HEK293 (cell line): ENCODE measurements around the gene GBP3.

Source experiments
- CTCF ChIA-PET: fragments of 350-600 bp; formaldehyde crosslinking; extraction: SDS; loops from one replicate; lab custom pipeline; 2021; ENCODE audit warnings: antibody characterized with exemption; lab: Yijun Ruan, JAX
- POLR2A ChIA-PET: fragments of 300-600 bp; formaldehyde crosslinking; extraction: SDS; loops from one replicate; lab custom pipeline; 2020; ENCODE audit warnings: antibody characterized with exemption, inconsistent platforms; lab: Yijun Ruan, JAX
- H3K27ac ChIP-seq: fragments of 200-500 bp; sonication (Bioruptor generic); 2 replicates; pipeline ENCODE4 v1.5.1; 2014; ENCODE audit warnings: low read depth, low read length, control low read depth, inconsistent platforms; ENCODE audit errors: extremely low read depth
- H3K36me3 ChIP-seq, 2 experiments: fragments of 200-500 bp in 1 of 2; sonication (Bioruptor generic) in 1 of 2; 1 replicate in 1 of 2; 2 replicates in 1 of 2; pipeline ENCODE4 v1.5.1; 2014 to 2017; ENCODE audit warnings: inconsistent platforms in 2 of 2, low read length in 2 of 2; ENCODE audit not compliant: control insufficient read depth in 2 of 2, insufficient read depth in 1 of 2
- H3K4me1 ChIP-seq: fragments of 200-500 bp; sonication (Bioruptor generic); 2 replicates; pipeline ENCODE4 v1.5.1; 2014; ENCODE audit warnings: mild to moderate bottlenecking, low read length, inconsistent platforms; ENCODE audit not compliant: control insufficient read depth, insufficient read depth
- H3K4me3 ChIP-seq: 2 replicates; pipeline ENCODE4 v1.5.1; 2011; ENCODE audit warnings: low read depth, mild to moderate bottlenecking, control low read depth, low read length, moderate library complexity
- H3K9me3 ChIP-seq: fragments of 200-500 bp; sonication (Bioruptor generic); 2 replicates; pipeline ENCODE4 v1.5.1; 2014; ENCODE audit warnings: low read depth, low read length, inconsistent platforms; ENCODE audit not compliant: control insufficient read depth, insufficient read depth
- ATF2 ChIP-seq: fragments of 450-650 bp; formaldehyde crosslinking; IDR thresholded peaks from 2 replicates; pipeline ENCODE4 v1.5.1; 2016; ENCODE audit warnings: missing biosample characterization, missing genetic modification characterization, low read depth
- CTCF ChIP-seq: fragments of 450-650 bp; formaldehyde crosslinking; IDR thresholded peaks from 2 replicates; pipeline ENCODE4 v1.5.1; 2016; ENCODE audit warnings: missing biosample characterization, missing genetic modification characterization
- MZF1 ChIP-seq: fragments of 450-650 bp; formaldehyde crosslinking; IDR thresholded peaks from 2 replicates; pipeline ENCODE4 v1.5.1; 2017; ENCODE audit warnings: missing biosample characterization, missing genetic modification characterization, borderline replicate concordance
- ZNF2 ChIP-seq: fragments of 450-650 bp; formaldehyde crosslinking; IDR thresholded peaks from 2 replicates; pipeline ENCODE4 v1.5.1; 2016; ENCODE audit warnings: missing biosample characterization, missing genetic modification characterization
- ZNF223 ChIP-seq: fragments of 450-650 bp; formaldehyde crosslinking; IDR thresholded peaks from 2 replicates; pipeline ENCODE4 v1.5.1; 2016; ENCODE audit warnings: missing biosample characterization, missing genetic modification characterization
- ZNF274 ChIP-seq, 2 experiments: fragments of 200-500 bp in 1 of 2; fragments of 450-650 bp in 1 of 2; sonication (Bioruptor generic) in 1 of 2; formaldehyde crosslinking in 1 of 2; IDR thresholded peaks; 2 replicates each; pipeline versions ENCODE4 v1.5.1 to v1.6.1; 2014 to 2016; ENCODE audit warnings: borderline replicate concordance in 1 of 2, inconsistent platforms in 1 of 2, low read length in 1 of 2, missing biosample characterization in 1 of 2, missing genetic modification characterization in 1 of 2
- ZNF292 ChIP-seq: fragments of 450-650 bp; formaldehyde crosslinking; IDR thresholded peaks from 2 replicates; pipeline ENCODE4 v1.5.1; 2016; ENCODE audit warnings: low read depth, missing biosample characterization, missing genetic modification characterization, borderline replicate concordance
- ZNF426 ChIP-seq: fragments of 450-650 bp; formaldehyde crosslinking; IDR thresholded peaks from 2 replicates; pipeline ENCODE4 v1.5.1; 2017; ENCODE audit warnings: missing biosample characterization, missing genetic modification characterization, mild to moderate bottlenecking, inconsistent platforms, moderate library complexity
- ZNF449 ChIP-seq: fragments of 450-650 bp; formaldehyde crosslinking; IDR thresholded peaks from 2 replicates; pipeline ENCODE4 v1.5.1; 2017; ENCODE audit warnings: missing biosample characterization, mild to moderate bottlenecking, missing genetic modification characterization, moderate library complexity
- ZNF529 ChIP-seq: fragments of 450-650 bp; formaldehyde crosslinking; IDR thresholded peaks from 2 replicates; pipeline ENCODE4 v1.5.1; 2017; ENCODE audit warnings: missing genetic modification characterization, missing biosample characterization; ENCODE audit not compliant: insufficient replicate concordance
- ZNF555 ChIP-seq: fragments of 450-650 bp; formaldehyde crosslinking; conservative IDR thresholded peaks from 2 replicates; pipeline ENCODE4 v1.5.1; 2017; ENCODE audit warnings: missing biosample characterization, mild to moderate bottlenecking, missing genetic modification characterization, inconsistent platforms
- ZNF777 ChIP-seq: fragments of 450-650 bp; formaldehyde crosslinking; IDR thresholded peaks from 2 replicates; pipeline ENCODE4 v1.5.1; 2017; ENCODE audit warnings: missing biosample characterization, missing genetic modification characterization, borderline replicate concordance
- ZSCAN18 ChIP-seq: fragments of 450-650 bp; formaldehyde crosslinking; IDR thresholded peaks from 2 replicates; pipeline ENCODE4 v1.5.1; 2016; ENCODE audit warnings: missing biosample characterization, missing genetic modification characterization

GBP3 gene

GRCh38 chr1:88998716-88999115 is 23.9 kb downstream of the GBP3 start (continued):
- TF ChIP-seq CTCF, result 0 out of 2 replicates have a peak, but pooled peaks have one; percentile 13
- TF ChIP-seq ATF2 (tag by site-specific recombination), result no peak
- no peak for TF ChIP-seq MZF1 (tag by site-specific recombination)
- no peak for TF ChIP-seq ZNF223 (tag by site-specific recombination)

GRCh38 chr1:88990426-88990825 is 32.2 kb downstream of the GBP3 start:
- H3K4me1 ChIP-seq, result peaks cover 5% of the 10 kb centered on the region
- TF ChIP-seq ZNF274 (IDR thresholded peaks at IDR 0.05; ENCODE audit: low read length) (no peak), ZNF274 (tag by site-specific recombination; IDR thresholded peaks at IDR 0.05; ENCODE audit: borderline replicate concordance) (no peak), ZSCAN18 (no peak), ZNF292 (tag by site-specific recombination) (no peak), ZNF529 (tag by site-specific recombination) (no peak), ZNF555 (tag by site-specific recombination) (no peak)
- CTCF ChIA-PET, result interaction anchor here (0.6 to 1.2 kb wide), 3 partner anchors 16 to 368 kb away, joined by 3 to 6 read pairs (median 3); no protein-coding TSS in a partner anchor
- no peak overlapping the region for H3K4me3 ChIP-seq
- POLR2A ChIA-PET, result no interaction called here
- H3K27ac ChIP-seq, result no peak overlapping the region
- H3K9me3 ChIP-seq, result no peaks in the 10 kb centered on the region
- H3K36me3 ChIP-seq, result peaks cover 7 to 28% of the 10 kb centered on the region in 2 experiments; a peak in 2 of 3 replicates

GRCh38 chr1:88985692-88986091 is 37.0 kb downstream of the GBP3 start:
- Histone ChIP-seq H3K36me3 (peaks cover 7 to 51% of the 10 kb centered on the region in 2 experiments; a peak in 2 of 3 replicates), H3K4me1 (peaks cover 10% of the 10 kb centered on the region), H3K27ac (peak overlapping the region; percentile 55), H3K9me3 (no peaks in the 10 kb centered on the region), H3K4me3 (no peak overlapping the region)
- CTCF ChIA-PET, result interaction anchor here (0.8 to 2.6 kb wide), 4 partner anchors 11 to 521 kb away, joined by 3 to 24 read pairs (median 8); no protein-coding TSS in a partner anchor
- TF ChIP-seq ZNF426 (tag by site-specific recombination), result no peak
- TF ChIP-seq ZNF2 (tag by site-specific recombination), result no peak
- TF ChIP-seq ZNF777 (tag by site-specific recombination), result no peak
- TF ChIP-seq ZNF449 (tag by site-specific recombination), result peak; percentile 87
- POLR2A ChIA-PET, result interaction anchor here (0.6 kb wide), 1 partner anchor 54 kb away, joined by 3 read pairs; no protein-coding TSS in a partner anchor
